ENCODE data around the gene TSPAN9.

The TSPAN9 gene

DNA sequence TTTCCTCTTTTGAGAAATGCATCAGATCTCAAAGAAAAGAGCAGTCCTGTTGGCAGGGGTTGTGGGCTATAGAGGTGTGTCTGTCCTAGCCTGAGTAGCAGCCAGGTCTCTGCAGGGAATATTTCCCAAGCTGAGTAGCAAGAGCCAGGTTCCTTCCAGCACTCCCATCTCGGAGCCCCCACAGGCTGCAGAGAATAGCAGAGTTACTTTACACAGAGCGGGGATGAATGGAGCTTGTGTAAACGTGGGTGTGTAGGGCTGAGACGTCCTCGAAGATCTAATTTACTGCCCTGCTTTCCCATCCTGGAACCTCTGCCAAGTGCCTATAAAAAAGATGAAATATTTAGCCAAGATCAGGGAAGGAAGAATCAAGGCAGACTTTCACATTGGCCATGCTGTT, 156.6 kb downstream of the TSPAN9 start:
- H3K4me3 ChIP-seq (ENCODE audit: low read depth, low read length) = no peak overlapping the region
- TF ChIP-seq, protein P1, sequence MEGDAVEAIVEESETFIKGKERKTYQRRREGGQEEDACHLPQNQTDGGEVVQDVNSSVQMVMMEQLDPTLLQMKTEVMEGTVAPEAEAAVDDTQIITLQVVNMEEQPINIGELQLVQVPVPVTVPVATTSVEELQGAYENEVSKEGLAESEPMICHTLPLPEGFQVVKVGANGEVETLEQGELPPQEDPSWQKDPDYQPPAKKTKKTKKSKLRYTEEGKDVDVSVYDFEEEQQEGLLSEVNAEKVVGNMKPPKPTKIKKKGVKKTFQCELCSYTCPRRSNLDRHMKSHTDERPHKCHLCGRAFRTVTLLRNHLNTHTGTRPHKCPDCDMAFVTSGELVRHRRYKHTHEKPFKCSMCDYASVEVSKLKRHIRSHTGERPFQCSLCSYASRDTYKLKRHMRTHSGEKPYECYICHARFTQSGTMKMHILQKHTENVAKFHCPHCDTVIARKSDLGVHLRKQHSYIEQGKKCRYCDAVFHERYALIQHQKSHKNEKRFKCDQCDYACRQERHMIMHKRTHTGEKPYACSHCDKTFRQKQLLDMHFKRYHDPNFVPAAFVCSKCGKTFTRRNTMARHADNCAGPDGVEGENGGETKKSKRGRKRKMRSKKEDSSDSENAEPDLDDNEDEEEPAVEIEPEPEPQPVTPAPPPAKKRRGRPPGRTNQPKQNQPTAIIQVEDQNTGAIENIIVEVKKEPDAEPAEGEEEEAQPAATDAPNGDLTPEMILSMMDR (IDR thresholded peaks at IDR 0.05; ENCODE audit: low read depth, low read length, missing control alignments) = no peak
- in situ Hi-C loops (cut with HindIII; ENCODE audit: low sequenced_read_pairs) = loop anchor here (5.0 kb wide), 1 partner anchor 101 kb away; no protein-coding TSS in a partner anchor
- DNase-seq (ENCODE audit: low read depth) = no peak

DNA sequence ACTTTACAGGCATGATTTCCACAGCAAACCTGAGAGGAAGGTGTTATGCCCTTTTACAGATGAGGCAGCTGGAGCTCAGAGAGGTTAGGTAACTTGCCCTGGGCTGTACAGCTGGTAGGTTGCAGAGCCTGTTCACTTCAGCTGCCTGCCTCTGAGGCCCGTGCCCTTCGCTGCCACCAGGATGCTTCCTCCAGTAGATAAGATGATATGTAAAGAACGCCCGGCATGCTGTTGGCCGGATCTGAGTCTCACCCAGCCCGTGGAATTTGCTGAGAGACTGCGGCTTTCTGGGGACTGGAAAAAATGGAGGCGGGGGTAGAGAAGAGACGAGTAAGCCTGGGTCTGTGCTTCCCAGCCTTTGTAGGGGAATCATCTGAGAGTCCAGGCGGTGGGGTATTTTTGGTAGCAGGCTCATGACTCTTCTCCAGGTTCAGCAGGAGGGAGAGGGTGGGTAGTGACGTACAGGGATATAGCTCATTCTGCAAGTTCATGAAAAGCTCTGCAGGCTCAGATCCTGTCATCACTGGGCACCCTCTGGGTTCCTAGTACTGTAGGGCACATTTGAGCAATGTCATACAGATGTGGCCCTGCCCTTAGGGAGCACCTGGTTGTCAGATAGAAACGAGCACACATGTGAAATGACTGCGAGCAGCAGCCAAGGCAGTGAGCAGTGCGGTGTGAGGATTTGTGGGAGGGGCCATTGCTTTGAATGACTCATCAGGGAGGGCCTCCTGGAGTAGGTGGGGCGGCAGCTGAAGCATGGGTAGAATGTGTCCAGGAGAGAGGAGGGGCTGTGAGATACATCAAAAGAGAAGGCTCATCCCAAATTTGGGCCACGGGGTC, 159.4 kb downstream of the TSPAN9 start:
- TF ChIP-seq, protein P1 (IDR thresholded peaks at IDR 0.05; ENCODE audit: low read depth, low read length, missing control alignments) = no peak
- H3K4me3 ChIP-seq (ENCODE audit: low read depth, low read length) = no peak overlapping the region
- DNase-seq (ENCODE audit: low read depth) = no peak
- in situ Hi-C loops (cut with HindIII; ENCODE audit: low sequenced_read_pairs) = no loop called here

GRCh38 chr12:3238196-3238595, 161.0 kb downstream of the TSPAN9 start:
- TF ChIP-seq, protein P1 (IDR thresholded peaks at IDR 0.05; ENCODE audit: low read depth, low read length, missing control alignments) = no peak
- in situ Hi-C loops (cut with HindIII; ENCODE audit: low sequenced_read_pairs) = no loop called here
- no peak for DNase-seq (ENCODE audit: low read depth)
- H3K4me3 ChIP-seq (ENCODE audit: low read depth, low read length) = no peak overlapping the region

DNA sequence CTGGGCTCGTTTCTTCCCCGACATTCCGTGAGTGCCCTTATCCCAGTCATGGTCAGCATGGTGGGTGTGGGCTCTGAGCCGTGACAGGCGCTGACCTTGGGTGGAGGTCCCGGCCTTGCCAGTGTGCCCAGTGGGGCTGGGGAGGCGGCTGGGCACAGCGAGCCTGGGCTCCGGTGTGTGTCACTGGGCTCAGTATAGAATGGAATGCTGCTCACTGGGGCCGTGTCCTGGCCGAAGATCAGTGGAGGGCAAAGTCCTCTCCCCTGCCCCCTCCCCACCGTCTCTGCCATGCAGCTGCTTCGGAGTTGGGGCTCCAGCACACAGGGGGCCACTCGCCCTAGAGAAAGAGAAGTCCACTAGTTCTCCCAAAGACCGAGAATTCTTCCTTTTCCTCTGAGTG, 164.4 kb downstream of the TSPAN9 start:
- no peak for DNase-seq (ENCODE audit: low read depth)
- in situ Hi-C loops (cut with HindIII; ENCODE audit: low sequenced_read_pairs) = no loop called here
- no peak overlapping the region for H3K4me3 ChIP-seq (ENCODE audit: low read depth, low read length)
- TF ChIP-seq, protein P1 (IDR thresholded peaks at IDR 0.05; ENCODE audit: low read depth, low read length, missing control alignments) = no peak

DNA sequence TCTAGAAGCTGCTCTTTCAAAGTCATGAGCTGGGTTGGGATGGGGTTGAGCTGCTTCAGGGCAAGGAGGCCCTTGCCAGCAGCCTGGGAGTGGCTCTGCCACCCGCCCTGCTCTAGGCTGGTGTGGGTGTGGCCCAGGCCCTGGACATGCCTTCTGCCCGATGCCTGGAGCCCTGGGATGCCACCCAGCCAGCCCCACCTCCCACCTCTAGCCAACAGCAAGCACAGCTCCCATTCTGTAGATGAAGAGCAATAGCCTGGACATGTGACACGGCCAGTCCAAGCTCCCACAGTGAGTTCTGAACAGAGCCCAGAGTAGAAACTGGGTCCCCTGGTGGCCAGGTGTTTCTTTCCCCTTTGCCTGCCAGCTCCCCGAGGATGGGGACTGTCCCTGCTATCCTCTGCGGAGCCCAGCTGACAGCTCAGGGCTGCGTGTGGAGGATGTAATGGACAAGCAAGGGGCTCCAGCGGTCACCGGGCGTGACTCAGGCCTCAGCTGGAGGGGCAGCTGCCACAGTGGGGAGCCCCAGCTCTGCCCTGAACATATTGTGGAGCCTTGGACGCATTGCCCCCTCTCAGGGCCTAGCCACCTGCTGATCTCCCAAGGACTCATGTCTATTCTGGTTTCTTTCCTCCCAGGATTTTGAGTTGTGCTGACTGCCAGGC, 165.2 kb downstream of the TSPAN9 start:
- DNase-seq (ENCODE audit: low read depth) = no peak
- in situ Hi-C loops (cut with HindIII; ENCODE audit: low sequenced_read_pairs) = no loop called here
- TF ChIP-seq, protein P1 (IDR thresholded peaks at IDR 0.05; ENCODE audit: low read depth, low read length, missing control alignments) = no peak
- no peak overlapping the region for H3K4me3 ChIP-seq (ENCODE audit: low read depth, low read length)

DNA sequence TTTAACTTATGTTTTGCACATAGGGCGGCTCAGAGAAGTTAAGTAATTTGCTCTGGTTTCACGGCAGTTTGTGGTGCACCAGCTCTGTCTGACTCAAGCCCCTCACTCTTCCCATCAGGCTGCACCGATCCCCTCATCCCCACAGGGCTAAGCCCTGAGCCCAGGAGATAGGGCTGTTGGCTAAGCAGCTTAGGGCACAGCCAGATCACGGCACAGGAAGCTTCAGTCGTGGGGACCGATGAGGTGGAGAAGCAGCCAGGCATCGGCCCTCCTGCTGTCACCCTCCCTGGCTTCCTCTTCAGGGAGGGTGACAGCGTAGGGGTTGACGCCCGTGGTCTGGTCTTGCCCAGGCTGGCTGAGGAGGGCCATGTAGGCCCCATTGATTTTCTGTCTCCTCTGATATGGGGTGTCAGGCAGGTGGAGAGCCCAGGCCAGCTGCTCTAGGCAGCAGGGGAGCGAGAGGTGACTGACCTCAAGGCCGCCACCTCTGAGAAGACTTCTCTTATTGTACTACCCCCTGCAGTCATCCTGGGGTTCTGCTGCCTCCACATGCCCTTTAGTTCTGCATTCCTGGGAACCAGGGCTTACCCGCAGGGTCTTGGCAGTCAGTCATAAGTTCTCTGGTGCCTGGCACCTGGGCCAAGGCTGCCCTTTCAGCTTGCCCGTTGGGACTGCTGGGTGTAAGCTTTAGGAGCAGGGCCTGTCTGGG, 166.4 kb downstream of the TSPAN9 start:
- in situ Hi-C loops (cut with HindIII; ENCODE audit: low sequenced_read_pairs) = no loop called here
- no peak overlapping the region for H3K4me3 ChIP-seq (ENCODE audit: low read depth, low read length)
- TF ChIP-seq, protein P1 (IDR thresholded peaks at IDR 0.05; ENCODE audit: low read depth, low read length, missing control alignments) = no peak
- DNase-seq (ENCODE audit: low read depth) = no peak
